ENCODE data around the gene RTL10.

DNA sequence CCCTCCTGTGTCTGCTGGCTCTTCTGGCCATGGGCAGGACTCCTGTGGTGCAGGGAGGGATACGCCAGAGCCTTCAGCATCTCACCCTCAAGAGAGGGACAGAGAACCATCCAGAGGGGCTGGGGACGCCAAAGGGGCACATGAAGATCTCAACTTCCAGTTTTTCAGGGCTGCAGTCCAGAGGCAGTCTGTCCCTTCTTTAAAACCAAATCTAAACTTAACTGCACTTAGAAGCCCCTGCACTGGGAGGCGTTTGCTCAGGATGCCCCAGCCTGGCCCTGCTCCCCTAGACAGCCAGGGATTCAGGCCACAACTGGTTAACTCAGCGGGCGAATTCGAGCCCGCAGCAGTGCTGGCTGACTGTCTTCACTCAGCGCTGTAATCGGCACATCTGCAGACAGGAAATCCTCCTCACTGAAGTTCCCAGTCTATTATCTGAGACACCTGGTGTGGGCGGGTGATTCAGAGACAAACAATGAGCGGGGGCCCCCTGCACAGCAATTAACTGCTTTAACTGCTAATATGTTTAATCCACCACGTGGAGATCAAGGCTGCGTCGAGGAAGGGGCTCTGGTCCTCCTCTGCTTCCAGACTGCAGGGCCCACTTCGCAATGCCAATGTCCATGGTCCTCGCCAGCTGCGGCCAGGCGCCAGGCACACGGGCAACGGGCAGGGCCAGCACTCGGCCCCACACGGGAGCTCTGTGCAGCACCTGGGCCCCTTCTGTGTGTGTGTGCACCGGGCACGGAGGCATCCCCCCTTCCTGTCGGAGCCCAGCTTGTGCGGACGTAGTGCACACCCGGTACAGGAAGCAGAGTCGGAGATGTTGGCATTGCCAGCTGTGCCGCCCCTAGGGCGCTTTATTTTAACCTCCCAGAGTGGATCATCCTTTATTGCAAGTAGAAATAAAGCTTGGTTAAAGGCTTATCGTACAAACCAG is 36.9 kb upstream of the RTL10 start:
- TF ChIP-seq, protein P1, sequence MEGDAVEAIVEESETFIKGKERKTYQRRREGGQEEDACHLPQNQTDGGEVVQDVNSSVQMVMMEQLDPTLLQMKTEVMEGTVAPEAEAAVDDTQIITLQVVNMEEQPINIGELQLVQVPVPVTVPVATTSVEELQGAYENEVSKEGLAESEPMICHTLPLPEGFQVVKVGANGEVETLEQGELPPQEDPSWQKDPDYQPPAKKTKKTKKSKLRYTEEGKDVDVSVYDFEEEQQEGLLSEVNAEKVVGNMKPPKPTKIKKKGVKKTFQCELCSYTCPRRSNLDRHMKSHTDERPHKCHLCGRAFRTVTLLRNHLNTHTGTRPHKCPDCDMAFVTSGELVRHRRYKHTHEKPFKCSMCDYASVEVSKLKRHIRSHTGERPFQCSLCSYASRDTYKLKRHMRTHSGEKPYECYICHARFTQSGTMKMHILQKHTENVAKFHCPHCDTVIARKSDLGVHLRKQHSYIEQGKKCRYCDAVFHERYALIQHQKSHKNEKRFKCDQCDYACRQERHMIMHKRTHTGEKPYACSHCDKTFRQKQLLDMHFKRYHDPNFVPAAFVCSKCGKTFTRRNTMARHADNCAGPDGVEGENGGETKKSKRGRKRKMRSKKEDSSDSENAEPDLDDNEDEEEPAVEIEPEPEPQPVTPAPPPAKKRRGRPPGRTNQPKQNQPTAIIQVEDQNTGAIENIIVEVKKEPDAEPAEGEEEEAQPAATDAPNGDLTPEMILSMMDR (conservative IDR thresholded peaks at IDR 0.05; ENCODE audit: low read depth, low read length): peak; percentile 1; the same call in 1 of the 2 replicates
- no peak for TF ChIP-seq EZH2 (IDR thresholded peaks at IDR 0.05; ENCODE audit: borderline replicate concordance, low read depth, low read length, poor library complexity, severe bottlenecking)
